GM21576 (cell line): ENCODE data around the gene NDP.
"Not testable (repeated sequence)": the region's sequence is repeated elsewhere in the genome, so short reads cannot be mapped to it uniquely, and the experiment has no call there.

ENCODE experiments used
- ATAC-seq: cut with Tn5 transposase; IDR thresholded peaks from one replicate; pipeline ENCODE4 v1.9.1; 2021; ENCODE audit warnings: mild to moderate bottlenecking, moderate library complexity; ENCODE audit not compliant: unreplicated experiment

Gene NDP

DNA sequence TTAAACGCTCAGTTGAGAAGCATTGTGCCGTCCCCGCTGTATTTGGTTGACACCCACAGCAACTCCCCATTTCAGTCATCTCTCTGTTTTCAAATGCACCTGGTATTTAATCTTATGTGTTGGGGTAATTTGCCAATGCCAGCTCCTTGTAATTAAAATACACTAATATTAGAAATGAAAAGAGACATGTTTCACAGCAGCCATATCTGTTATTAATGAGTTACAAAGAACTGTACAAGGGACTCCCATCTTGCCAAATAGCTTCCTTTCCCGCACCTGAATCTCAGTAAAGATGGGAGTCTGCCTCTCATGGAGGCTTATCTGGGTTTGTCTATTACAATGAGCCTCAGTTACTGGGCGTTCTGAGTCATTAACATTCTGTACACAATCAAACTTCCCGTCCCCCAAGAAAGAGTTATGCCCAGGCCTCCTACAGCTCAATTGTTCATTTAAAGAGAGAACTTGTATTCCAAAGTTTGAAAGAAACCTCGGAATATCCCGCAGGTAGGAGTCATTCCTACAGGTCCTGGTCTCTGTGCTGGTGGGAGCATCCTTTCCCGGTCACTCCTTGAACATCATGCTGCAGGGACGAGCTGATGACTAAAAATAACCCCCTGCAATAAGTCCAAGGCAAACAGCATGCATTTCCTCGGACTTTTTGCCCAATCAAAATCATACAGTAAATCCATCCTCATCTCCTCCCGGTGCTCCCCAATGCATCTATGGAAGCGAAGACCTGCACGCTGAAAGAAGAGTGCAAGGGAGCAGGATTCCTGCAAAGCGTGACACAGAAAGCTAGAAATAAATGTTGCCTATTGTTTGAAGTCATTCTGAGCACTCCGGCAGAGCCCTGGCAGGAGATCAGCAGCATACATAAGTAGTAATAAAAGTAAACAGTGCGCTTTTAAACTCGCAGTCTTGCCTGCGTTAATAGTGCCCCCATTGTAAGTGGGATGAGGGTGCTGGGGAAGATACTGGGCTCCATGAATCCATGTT is 926 bp downstream of the NDP start:
- no peak for ATAC-seq

DNA sequence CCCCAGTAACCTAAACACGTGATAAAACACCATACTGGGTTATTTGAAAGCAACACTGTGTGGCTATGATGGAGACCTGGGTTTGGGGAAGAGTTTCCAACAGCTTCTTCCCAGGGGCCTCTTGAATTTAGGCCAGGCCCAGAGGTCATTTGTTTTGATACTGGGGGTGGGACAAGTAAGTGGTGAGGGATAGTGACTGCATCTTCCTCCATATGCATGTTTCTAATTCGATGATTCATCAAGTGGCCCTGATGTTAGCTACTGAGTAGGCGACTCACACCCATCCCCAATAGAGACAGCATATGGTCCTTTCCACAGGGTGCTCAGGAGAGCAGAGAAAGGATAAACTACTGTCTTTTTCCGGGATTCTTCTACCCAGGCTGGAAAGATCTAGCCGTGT is 2.7 kb downstream of the NDP start:
- no peak for ATAC-seq

DNA sequence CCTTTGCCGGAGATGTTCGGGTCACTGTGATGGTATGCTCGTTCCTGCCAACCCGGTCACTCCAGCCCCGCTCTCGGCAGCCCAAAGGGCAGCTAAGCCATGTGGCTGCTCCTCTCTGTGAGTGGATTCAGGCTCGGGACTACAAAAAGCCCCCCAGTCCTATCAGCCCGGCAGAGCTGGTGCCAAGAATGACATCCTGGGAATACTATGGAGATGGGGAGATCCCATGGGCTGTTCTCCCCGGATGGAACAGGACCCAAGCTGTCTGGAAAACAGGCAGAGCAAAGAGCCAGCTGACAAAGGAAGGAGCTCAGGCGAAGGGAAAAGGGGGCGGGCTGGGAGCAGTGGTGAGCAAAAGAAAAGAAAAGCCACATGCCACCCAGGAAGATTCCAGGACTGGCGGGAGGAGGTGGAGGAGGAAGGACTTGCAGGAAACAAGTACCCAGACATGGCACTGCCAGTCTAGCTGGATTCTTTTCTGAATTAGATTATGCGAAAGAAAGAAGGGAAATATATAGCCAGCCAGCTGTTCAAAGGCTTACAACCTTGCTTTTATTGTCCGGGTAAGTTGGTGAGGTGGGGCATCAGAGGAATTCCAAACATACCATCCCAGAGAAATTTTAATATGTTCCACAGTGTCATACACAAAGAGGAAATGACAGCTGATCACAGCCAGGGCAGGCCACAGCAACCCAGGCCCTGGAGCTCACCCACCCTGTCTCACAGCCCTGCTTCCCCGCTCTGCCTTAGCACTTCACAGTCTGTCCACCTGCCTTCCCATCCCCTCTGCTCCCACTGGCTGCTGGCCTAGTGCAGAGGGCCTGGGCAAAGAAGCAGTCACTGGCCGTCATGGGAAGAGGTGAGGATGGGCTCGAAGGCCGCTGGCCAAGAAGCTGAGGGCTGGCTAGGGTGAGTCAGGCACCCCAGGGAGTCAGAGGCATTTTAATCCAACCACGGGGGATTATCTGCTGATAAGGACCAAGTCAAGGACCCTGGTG is 3.4 kb downstream of the NDP start:
- no peak for ATAC-seq

DNA sequence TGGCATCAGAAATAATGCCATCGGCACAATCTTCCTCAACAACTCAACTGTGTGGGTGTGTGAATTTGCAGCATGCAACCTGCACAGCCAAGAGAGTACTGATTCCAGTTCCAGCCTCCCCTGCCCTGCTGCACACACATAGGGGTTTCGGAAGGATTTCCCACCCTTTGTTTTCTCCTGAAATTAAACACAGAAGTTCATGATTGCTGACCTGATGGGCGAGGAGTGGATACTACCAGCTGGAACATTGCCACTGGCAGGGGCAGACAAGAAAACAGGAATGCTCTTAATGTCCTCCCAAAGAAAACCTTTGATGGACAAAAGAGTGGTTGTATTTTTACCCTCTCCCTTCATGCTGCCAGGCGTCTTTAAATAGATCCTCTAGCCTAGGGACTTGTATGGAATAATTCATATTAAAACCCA is 4.8 kb downstream of the NDP start:
- ATAC-seq = no peak

DNA sequence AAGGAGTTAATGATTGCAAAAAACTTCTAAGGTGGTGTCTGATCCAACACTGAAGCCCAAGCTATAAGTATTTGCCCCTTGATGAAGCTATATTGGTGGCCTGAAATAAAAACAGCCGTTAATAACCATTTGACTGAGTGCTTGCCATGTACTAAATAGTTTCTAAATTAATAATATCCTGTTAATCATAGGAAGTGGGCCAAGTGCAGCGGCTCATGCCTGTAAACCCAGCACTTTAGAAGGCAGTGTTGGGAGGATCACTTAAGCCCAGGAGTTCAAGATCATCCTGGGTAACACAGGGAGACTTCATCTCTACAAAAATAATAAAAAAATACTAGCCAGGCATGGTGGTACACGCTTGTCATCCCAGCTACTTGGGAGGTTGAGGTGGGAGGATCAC is 8.3 kb downstream of the NDP start:
- no peak for ATAC-seq

DNA sequence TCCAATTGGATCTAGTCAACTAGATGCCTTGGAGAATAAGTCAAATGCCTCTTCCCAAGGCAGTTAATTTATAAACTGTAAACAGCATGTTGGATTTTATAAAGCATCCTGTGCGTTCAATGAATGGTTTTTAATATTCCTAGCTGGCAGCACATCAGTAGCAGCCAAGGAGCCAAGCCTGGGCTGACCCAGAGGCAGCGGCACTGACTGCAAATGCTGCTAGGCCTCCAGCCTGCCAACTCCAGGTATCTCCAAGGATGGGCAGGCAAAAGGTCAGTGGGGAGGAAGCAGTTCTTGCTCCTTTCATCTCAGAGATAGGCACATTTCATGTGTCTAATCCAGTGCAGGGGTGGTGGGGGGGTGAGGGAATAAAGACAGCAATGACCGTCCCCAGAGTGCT is 9.5 kb downstream of the NDP start:
- ATAC-seq = no peak

DNA sequence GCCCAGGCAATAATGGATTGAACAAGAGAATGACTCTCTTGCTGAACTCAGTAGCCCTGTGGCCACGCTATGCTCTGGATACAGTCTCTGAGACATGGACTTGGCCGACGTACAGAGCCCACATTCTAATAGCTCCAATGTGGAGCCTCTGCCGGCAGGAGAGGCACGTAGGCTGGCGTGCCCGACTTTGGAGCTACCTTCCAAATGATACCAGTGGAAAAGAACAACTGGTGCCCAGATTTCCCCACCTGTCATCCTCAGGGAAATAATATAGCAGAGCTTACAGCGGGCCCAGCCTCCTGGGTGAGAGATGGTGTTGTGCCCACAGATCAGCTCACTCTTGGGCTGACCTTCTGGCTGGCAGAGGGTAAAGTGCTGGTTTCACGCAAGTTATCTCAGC is 10.6 kb downstream of the NDP start:
- ATAC-seq = no peak

DNA sequence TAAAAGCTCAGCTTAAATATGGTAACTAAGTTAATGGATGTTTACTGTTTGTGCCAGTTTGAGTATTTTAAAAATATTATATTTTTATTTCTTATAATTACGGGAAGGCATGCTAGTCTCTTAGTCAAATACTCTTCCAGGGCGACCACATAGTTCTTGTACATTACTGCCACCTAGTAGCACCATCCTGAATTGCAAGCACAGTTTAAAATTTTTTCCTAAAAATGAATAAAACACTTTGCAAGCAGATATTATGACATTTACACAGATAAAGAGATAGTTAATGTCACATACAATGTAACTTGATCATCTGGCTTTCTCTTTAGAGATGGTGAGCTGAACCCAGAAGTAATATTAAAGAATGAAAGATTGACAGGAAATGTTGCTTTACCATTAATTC is 11.5 kb downstream of the NDP start:
- ATAC-seq = no peak

DNA sequence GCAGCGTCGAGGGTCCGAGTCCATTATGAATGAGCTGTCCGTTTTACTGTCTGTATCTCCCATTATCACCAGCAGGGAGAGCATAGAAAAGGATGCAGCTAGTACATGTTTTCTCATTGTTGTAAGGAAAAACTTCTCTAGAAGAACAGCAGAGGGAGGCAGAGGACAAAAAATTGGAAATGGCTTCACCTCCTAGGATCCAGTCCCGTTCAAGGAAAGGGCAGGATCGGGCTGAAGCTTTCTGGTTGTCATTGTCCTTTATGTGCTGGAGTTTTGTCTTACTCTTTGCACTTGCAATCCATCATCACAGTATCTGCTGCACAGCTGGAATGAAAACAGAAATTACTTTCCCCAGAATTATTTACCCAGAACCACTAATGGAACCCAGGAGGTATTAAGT is 14.7 kb downstream of the NDP start:
- ATAC-seq = no peak

DNA sequence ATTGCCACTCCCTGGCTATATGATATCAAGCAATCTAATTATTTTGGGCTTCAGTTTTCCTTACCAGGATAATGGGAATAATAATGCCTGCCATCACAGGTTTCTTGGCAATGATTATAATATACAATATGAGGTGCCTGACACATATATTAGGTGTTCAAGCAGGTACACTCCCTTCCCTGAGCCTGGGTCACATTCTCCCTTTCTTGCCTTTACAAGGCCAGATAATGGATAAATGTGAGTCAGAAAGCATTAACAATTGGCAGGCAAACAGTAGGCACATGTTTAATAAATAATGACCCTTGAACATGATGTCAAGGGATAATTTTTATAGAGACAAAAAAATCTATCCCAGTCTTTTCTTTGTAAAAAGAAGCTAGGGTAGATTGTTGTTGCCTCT is 17.2 kb downstream of the NDP start:
- no peak for ATAC-seq

DNA sequence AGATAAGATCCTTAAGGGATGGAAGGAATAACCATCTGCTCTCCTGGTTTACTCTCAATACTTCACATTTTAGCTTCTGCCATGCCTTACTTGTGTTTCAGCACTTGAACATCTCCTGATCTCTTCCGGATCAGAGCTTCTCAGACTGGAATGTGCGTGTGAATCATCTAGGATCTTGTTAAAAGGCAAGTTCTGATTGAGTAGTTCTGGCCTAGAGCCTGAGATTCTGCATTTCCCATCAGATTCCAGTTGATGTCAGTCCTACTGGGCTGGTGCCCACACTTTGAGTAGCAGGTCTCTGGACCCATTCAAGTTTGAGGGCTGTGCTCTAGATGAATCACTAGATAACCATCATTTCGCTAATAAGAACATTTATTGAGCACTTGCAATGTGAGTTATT is 20.0 kb downstream of the NDP start:
- no peak for ATAC-seq

DNA sequence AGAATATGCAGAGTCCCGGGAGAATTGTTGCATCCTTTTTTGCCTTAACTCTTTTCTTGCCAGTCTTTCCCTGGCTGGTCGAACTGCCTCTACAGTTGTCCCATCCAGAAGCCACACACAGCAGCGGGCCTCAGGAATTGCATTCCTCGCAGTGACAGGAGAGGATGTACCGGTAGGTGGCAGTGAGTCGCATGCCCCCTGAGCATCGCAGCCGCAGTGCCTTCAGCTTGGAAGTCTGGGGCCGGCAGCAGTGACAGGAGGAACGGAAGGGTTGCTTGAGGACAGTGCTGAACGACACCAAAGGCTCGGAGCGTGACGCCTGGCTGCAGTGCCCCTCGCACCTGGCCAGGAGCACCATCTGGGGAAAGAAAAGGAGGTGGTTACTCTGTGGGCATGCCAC is 23.5 kb downstream of the NDP start:
- no peak for ATAC-seq

DNA sequence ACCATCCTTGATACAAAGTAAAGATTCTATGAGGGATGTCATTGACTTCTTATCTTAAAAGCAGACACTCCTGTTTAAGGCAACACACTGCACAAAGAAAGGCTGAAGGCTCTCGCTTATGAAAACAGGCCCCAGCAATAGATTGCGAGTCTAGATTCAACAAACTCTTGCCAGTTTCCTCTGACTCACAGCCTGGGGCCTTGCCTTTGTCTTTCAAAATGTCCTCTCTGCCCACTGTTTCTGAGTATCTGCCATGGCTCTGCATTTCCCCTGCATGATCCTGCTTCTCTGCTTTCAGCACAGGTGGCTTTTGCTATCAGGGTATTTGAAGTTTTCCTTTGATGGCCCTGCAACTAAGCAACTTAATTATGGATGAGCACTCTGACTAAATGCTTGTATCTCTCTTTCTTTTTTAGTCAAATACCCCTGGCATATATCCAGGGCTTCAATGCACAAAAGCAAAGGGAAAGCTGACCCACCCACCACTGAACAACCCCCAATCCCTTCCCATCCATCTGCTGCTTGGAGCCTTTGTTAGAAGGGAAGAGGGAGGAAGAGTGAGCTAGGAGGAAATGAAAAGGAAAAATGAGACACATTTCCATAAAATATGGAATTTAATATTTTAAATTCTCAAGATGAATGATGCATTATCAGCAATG is 32.2 kb downstream of the NDP start:
- no peak for ATAC-seq

DNA sequence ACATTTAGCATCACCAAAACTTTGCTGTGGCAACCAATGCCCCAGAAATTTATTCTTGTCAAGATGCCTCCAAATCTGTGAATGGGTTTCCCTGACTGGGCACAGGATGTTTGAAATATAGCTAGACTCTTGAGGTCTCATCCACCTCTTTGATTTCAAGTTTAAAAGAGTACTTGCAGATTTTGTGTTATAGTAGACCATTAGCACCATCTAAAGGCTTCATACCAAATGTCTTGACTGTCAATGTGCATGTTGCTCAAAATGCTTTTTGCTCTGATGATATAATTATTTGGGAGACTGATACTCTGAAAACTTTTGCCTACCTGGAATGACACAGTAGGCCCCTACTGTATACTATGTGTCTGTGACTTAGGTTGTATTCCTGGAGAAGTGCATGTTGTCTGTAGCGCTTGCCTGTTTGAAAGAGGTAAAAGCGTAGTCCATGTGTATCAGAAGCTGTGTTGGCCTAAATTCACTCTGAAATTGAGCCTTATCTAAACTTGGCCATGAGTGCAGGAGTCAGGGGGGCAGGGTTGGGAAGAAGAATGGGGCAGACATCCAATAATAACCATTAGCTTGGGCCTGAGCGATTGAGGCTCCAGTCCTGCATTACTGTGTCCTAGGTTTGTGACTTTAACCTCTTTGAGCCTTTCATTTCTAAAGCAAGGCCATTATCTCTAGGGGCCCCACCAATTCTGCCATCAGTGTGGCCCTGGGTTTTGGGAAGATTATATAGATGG is 33.8 kb downstream of the NDP start:
- no peak for ATAC-seq

DNA sequence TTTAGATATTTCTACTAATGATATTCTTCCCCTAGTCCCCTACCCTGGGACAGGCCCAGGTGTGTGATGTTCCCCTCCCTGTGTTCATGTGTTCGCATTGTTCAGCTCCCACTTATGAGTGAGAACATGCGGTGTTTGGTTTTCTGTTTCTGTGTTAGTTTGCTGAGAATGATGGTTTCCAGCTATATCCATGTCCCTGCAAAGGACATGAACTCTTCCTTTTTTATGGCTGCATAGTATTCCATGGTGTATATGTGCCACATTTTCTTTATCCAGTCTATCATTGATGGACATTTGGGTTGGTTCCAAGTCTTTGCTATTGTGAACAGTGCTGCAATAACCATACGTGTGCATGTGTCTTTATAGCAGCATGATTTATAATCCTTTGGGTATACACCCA is 51.2 kb downstream of the NDP start:
- ATAC-seq = not testable (repeated sequence)

DNA sequence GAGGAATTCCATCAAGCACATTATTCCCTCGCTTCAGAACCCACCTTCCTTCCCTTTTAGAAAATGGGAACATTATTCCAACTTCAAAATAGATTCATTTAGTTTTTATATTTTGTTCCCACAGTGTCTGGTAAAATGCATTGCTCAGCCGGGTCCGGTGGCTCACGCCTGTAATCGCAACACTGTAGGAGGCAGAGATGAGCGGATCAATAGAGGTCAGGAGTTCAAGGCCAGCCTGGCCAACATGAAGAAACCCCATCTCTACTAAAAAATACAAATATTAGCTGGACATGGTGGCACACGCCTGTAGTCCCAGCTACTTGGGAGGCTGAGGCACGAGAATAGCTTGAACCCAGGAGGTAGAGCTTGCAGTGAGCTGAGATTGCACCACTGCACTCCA is 62.4 kb downstream of the NDP start:
- ATAC-seq = not testable (repeated sequence)

DNA sequence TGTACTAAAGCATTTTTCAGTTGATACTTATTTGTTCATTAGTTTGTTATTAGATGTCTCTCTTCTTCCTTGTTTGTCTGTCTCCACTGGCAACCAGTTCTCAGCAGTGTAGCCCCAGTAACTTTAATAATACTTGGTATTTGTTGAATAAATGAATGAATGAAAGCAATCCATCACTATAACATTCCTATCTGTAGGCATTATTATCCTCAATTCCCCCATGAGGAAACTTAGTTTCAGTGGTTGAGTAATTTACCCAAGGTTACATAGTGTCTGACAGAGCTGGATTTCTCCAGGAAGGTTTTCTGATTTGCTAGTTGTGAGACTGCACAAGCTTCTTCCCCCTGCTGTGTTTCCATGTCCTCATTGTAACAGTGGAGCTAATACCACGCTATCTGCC is 63.2 kb downstream of the NDP start:
- ATAC-seq = no peak

DNA sequence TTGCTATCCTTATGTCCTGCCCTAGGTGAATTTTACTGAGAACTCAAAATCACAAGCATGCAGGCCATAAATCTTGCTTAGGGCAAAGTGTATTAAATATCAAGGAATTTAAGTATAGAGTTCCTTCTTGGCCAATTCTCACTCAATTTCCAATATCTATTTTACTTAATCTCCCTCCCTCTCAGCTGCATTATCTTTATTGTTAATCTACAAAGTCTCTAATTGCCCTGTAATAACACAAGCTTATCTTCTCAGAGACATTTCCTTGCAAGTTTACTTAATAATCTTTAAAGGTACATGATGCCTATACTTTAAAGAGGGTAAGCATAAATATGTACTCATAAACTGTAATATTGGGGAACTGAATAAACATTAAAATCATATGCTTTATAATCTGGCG is 64.0 kb downstream of the NDP start:
- ATAC-seq = no peak

DNA sequence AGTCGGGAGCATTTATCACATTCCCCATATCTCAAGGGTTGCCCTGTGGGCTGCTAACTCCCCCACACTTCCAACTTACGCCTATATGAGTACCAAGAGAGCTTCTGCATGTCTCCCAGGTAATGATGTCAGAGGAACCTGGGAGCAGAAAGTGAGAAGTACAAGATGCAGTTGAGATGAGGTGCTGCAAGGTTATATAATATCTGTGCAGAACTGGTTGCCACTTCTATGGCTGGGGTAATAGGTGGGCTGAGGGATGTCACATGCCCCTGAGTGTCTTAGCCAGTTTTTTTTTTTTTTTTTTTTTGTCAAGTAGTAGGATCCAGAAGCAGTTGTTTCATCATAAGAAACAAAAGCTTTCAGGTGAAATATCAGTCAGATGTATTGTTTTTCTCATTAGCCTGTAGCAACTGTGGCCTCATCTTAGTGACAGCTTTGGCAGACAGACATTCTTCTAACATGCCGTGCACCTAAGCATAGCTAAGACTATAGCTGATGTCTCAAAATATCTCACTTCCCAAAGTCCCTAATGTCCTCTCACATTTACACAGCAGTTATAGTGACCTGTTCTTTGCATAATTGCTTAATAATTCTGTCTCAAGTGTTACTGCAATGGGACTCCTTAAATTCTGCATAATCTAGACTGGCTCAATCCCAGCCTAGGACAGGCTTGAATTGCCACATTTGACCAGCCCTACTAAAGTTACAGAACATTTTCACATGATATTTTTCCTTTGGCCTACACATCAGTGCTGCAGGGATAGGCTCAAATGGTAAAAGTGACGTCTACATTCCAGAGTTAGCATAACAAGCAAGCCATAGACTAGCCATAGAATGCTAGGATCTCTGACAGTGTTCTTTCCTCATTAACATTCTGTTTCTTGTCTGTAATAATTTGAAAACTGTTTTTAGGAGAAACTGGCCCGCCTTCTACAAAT is 73.0 kb downstream of the NDP start:
- ATAC-seq = no peak
